ENCODE data around the gene TOR1A.
"Not testable (repeated sequence)": the region's sequence is repeated elsewhere in the genome, so short reads cannot be mapped to it uniquely, and the experiment has no call there.

GRCh38 chr9:129784970-129785369 is 39.0 kb downstream of the TOR1A start:
- not testable (repeated sequence) for TF ChIP-seq CTCF (IDR thresholded peaks at IDR 0.05; ENCODE audit: low read depth, low read length, poor library complexity, severe bottlenecking); EZH2phosphoT487 (IDR thresholded peaks at IDR 0.05; ENCODE audit: borderline replicate concordance, low read length)
